HG02642 (cell line): Measurements from ENCODE around the gene SNAI3.
A peak's percentile ranks its signal among the peaks of the same experiment; 100 is the strongest.

ENCODE experiments used
- ATAC-seq: cut with Tn5 transposase; IDR thresholded peaks from one replicate; pipeline ENCODE4 v1.9.1; 2021; ENCODE audit warnings: mild to moderate bottlenecking; ENCODE audit not compliant: unreplicated experiment, poor library complexity

SNAI3 gene

GRCh38 chr16:88653596-88654362 is 32.5 kb downstream of the SNAI3 start:
- ATAC-seq = no peak

- ATAC-seq = no peak
Observed at GRCh38 chr16:88653101-88653500, 33.2 kb downstream of the SNAI3 start.

- no peak for ATAC-seq
Observed at GRCh38 chr16:88652762-88653063, 33.6 kb downstream of the SNAI3 start.

- no peak for ATAC-seq
Observed at GRCh38 chr16:88651989-88652761, 34.1 kb downstream of the SNAI3 start.

GRCh38 chr16:88651276-88651988 is 34.9 kb downstream of the SNAI3 start:
- ATAC-seq = peak; percentile 68

- ATAC-seq = peak; percentile 77
Observed at GRCh38 chr16:88650749-88651275, 35.5 kb downstream of the SNAI3 start, which contains the start of gene CYBA. TSS of gene CYBA (minus strand) at chr16:88651053. CDS start at chr16:88651013, 40 bp downstream.

- ATAC-seq = peak; percentile 16
Observed at GRCh38 chr16:88649924-88650748, 36.2 kb downstream of the SNAI3 start.

- no peak for ATAC-seq
Observed at GRCh38 chr16:88649195-88649923, 36.9 kb downstream of the SNAI3 start.

GRCh38 chr16:88647178-88648070 is 38.9 kb downstream of the SNAI3 start:
- ATAC-seq = no peak

- ATAC-seq = no peak
Observed at GRCh38 chr16:88646345-88647034, 39.8 kb downstream of the SNAI3 start.

- no peak for ATAC-seq
Observed at GRCh38 chr16:88645941-88646340, 40.4 kb downstream of the SNAI3 start.

- no peak for ATAC-seq
Observed at GRCh38 chr16:88645455-88645854, 40.9 kb downstream of the SNAI3 start.

GRCh38 chr16:88643644-88643932 is 42.7 kb downstream of the SNAI3 start:
- no peak for ATAC-seq

- ATAC-seq = no peak
Observed at GRCh38 chr16:88642881-88643643, 43.2 kb downstream of the SNAI3 start.

GRCh38 chr16:88640498-88641247 is 45.6 kb downstream of the SNAI3 start:
- ATAC-seq = no peak

GRCh38 chr16:88640039-88640495 is 46.2 kb downstream of the SNAI3 start:
- ATAC-seq = no peak
